ENCODE results near the gene OR8K5.
"Not testable (repeated sequence)": the region's sequence is repeated elsewhere in the genome, so short reads cannot be mapped to it uniquely, and the experiment has no call there.

OR8K5 gene, protein sequence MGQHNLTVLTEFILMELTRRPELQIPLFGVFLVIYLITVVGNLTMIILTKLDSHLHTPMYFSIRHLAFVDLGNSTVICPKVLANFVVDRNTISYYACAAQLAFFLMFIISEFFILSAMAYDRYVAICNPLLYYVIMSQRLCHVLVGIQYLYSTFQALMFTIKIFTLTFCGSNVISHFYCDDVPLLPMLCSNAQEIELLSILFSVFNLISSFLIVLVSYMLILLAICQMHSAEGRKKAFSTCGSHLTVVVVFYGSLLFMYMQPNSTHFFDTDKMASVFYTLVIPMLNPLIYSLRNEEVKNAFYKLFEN

DNA sequence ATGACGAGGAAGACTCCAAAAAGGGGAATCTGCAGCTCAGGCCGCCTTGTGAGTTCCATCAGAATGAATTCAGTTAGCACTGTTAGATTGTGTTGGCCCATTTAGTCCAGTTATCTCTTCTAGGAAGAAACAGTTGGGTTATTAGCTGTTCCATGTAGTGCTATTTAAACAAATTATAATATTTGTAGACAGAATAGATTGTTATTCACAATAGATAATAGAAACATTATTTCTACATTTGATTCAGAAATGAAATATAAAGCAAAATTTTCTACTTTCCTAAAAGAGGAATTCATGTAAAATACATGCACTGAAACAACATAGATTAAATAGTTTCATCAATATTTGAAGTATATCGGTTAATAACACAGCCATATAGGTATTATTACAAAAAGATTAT lies at the start of gene OR8K5:
Gene OR8K5, minus strand, starts transcription at position 101 of the 400 bp plus-strand sequence. Its CDS starts 0 bp downstream, at position 101.
- no peak for DNase-seq

DNA sequence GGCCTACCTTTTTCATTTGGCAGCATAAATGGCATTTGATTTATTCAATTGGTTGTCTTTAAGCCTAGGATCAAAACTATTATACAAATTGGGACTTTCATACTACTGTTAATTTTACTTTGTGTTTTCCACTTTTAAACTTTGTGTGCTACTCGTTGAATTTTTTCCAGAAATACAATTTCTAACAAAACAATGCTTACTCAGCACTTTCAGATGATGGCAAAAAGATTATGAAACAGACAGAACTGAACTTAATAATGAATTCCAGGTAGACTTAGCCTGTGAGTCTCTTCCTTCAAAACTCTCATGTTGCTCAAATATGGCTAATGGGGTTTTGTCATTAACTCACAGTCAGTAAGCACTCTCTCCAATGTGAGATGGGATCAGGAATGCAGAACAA lies 47.7 kb upstream of the OR8K5 start:
- DNase-seq: no peak

DNA sequence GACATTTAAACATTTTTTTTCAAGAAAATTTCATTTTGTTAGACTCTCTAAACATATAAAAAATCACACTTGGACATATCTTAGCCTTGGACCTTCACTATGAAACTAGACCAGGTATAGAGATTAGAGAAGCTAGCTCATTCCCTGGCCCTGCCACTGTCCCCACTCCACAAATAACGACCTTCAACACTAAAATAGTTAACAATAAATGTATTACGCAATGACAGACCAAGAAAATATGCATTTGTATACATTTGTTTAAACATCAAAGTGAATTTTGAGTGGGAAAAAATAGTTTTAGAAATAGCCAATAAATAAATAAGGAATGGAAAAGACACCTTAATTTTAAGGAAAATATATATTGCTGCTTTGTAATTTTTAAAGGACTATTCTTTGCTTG lies 37.2 kb upstream of the OR8K5 start:
- DNase-seq: no peak

DNA sequence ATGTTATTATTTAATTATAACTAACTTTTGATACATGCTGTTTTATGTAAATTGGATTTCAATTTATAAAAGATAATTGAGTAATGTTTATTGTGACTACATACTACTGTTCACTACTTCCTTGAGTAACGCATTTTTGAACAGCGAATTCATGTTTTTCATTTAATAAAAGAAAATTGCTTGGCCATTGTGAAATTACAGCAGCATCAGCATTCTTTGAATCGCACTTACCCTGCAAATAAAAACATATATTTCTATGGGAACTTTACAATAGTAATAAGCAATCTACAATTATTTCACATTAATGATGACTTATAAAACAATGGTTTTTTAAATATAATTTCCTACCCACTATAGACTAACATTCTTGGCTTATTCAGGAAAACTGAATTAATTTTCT lies 36.6 kb upstream of the OR8K5 start:
- DNase-seq: no peak

DNA sequence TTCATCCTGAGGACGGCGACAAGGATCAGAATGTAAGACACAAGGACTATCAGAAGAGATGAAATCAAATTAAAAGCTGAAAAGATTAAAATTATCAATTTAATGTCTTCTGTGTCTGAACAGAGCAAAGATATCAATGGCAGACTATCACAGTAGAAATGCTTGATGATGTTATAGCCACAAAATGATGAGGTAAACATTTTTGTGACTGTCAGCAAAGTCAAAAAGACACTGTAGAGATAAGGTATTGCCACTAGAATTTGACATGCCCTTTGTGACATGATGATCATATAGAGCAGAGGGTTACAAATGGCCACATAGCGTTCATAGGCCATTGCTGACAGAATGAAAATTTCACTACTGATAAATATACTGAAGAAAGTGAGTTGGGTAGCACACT lies 28.5 kb upstream of the OR8K5 start:
- no peak for DNase-seq

DNA sequence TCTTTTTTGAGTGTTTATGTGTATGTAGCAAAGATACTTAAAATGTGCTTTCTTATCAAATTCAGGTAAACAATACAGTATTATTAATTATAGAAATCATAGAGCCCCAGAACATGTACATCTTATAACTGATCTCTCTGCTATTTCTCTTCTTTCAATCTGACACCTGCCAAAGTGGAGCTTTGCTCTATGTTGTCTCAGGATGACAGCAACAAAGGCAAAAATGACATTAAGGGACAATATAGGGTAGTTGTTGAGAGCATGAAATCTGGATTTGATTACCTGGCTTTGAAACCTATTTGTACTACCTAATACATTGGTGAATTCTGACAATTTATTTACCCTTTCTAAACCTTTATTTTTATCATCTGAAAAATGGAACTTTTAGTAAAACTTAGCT lies 23.3 kb upstream of the OR8K5 start:
- DNase-seq: no peak

DNA sequence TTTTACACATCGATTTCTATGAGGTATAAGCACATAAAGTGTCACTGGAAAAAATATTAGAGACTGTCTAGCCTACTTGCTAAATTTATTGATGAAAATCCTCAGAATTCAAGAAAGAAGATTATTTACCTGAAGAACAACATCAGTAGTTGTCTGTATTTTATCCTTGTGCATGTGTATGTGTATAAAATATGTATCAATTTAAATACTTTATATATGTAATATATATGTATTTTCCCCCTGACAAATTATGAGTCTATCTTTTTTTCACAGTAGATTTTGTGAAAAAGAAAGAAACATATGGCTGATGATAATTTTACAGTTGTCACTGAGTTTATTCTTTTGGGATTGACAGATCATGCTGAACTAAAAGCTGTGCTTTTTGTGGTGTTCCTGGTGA lies 16.2 kb upstream of the OR8K5 start, which contains the start of gene OR5J2:
Gene OR5J2, plus strand, starts transcription at position 301 of the 400 bp plus-strand sequence. Its CDS starts 0 bp downstream, at position 301.
- DNase-seq: no peak

DNA sequence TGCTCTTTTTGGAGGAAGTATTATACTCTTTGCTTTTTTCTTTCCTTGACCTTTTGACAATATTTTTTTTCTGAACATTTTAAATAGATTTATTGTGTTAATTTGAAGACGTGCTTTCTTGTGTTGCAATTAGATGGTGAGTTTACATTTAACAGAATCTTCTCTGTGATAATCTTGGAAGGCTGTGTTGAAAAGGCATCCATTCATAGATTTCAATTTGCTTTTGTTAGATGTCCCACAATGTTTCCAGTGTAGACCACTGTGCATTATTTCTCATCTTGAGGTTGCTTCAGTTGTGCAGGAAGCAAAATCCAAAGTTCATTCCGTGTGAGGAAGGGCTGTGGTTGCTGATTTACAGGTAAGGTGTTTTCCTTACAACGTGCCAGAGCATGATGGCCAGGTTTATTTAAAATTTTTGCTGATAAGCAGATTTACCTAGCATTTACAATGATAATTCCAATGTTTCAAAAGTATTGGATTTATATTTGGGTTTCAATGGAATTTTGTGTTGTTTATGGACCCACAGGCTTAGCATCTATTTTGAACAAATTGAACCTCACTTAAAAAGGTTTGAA lies 12.2 kb upstream of the OR8K5 start:
- DNase-seq: no peak

DNA sequence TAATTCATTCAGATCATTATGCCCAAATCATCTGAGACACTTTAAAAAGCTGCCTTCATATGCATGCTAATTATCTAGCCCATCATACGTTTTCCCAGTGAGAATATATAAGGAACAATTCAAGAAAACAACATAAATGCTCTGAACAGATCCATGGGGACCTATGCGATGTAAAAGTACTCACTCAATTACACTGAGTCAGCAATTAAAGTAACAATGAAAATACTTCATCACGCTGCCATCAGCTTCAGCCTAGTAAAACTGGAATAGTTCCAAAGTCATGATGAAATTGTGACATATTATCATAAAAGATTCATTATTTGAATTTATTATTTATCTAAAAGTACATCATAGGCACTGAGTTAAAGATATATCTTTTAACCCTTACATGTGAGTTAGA lies 3.7 kb upstream of the OR8K5 start:
- DNase-seq: no peak

DNA sequence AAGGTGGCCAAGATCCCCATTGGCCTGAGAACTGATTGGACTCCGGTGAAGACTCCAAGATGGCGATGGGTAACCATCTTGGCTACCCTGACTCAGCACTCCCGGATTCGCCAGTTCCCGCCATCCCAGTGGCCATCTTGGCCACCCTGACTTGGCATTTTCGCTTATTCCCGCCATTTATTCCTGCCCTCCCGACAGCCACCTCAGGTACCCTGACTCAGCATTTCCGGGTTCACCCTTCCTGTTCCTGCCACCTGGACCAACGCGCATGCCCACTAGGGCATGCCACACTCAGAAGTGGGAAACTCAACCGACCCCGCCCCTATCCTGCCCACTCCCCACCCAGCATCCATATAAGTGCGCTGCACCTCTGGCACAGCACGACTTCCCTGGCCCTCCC lies 7.8 kb downstream of the OR8K5 start:
- no peak for DNase-seq

DNA sequence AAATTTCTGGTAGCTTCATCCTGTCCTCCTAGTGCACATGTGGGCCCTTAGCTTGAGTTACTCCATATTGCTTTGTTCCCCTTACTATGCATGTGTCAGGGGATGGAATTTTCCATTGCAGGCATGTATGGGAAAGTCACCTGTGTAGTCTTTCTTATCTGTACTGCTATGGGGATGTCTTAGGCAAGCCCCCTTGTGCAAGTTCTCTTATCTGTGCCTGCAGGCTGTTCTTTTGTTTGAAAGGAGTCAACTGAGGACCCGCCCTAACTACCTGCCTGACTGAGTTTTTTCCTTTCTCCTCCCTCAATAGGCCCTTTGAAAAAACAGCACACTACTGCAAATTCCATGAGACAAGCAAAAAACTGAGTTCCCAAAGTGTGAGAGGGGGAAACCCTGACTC lies 8.7 kb downstream of the OR8K5 start:
- no peak for DNase-seq

DNA sequence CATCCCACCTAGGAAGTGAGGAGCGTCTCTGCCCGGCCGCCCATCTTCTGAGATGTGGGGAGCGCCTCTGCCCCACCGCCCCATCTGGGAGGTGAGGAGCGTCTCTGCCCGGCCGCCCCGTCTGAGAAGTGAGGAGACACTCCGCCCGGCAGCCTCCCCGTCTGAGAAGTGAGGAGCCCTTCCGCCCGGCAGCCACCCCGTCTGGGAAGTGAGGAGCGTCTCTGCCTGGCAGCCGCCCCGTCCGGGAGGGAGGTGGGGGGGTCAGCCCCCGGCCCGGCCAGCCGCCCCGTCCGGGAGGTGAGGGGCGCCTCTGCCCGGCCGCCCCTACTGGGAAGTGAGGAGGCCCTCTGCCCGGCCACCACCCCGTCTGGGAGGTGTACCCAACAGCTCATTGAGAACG lies 16.4 kb downstream of the OR8K5 start:
- DNase-seq: not testable (repeated sequence)

DNA sequence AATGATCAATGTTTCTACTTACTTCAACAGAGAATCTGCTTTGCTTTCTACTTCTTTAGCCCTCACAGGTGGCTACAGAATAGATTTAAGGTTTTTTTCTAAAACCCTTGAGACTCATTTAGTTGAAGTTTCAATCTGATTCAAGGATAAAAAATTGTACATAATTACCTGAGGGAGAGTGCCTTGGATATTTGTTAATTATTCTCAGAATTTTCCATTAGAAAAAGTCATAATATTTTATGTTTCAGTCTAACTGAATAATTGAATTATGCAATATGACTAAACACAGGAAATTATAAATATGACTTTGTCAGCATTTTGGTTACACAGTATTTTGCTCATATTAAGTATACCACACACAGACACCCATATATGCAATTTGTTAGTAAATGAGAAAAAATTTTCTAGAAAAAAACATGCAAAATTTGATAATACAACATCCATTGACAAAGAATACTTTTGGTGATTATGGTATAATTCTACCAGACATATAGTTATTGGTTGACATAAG lies 19.9 kb downstream of the OR8K5 start, which contains the start of gene OR8J3:
Gene OR8J3, minus strand, starts transcription at position 51 of the 511 bp plus-strand sequence. CDS start 2,483 bp downstream, outside the sequence.
- DNase-seq: no peak

DNA sequence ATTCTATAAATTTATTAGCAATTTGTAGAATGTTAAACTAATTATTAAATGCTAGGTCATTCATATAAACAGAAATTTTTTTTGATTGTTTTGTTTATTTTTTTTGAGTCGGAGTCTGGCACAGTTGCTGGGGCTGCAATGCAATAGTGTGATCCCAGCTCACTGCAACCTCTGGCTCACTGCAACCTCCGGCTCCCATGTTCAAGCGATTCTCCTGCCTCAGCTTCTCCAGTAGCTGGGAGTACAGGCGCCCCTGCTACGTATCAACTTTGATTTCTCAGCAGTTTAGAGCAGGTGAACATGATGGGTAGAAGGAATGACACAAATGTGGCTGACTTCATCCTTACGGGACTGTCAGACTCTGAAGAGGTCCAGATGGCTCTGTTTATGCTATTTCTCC lies 38.0 kb downstream of the OR8K5 start, which contains the start of gene OR8H3:
Gene OR8H3, plus strand, starts transcription at position 301 of the 400 bp plus-strand sequence. Its CDS starts 0 bp downstream, at position 301.
- DNase-seq: no peak
